ENCODE measurements around the gene BPIFA2.
"Not testable (repeated sequence)": the region's sequence is repeated elsewhere in the genome, so short reads cannot be mapped to it uniquely, and the experiment has no call there.

Gene BPIFA2

GRCh38 chr20:33169176-33169794, 1.3 kb downstream of the BPIFA2 start:
- TF ChIP-seq ZNF274 (IDR thresholded peaks at IDR 0.05; ENCODE audit: low read depth, low read length): no peak
- no peak overlapping the region for H3K4me3 ChIP-seq (ENCODE audit: low read length)

GRCh38 chr20:33172781-33173180, 4.8 kb downstream of the BPIFA2 start:
- no peak overlapping the region for H3K4me3 ChIP-seq (ENCODE audit: low read length)
- no peak for TF ChIP-seq ZNF274 (IDR thresholded peaks at IDR 0.05; ENCODE audit: low read depth, low read length)

DNA sequence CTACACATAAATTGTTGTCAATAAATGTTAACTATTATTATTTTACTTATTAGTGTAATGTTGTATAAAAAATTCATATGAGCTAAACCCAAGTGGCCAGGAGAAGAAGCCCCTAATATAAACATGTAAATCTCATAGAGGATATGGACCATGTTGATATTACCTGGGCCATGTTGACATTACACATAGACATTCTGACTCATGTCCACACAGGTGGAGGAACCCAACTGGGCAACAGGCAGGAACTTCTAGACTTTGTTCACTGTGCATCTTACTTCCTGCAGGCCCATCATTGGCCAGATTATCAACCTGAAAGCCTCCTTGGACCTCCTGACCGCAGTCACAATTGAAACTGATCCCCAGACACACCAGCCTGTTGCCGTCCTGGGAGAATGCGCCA, 7.2 kb downstream of the BPIFA2 start:
- H3K4me3 ChIP-seq (ENCODE audit: low read length): no peak overlapping the region
- TF ChIP-seq ZNF274 (IDR thresholded peaks at IDR 0.05; ENCODE audit: low read depth, low read length): no peak

GRCh38 chr20:33176101-33176500, 8.1 kb downstream of the BPIFA2 start:
- H3K4me3 ChIP-seq (ENCODE audit: low read length): no peak overlapping the region
- TF ChIP-seq ZNF274 (IDR thresholded peaks at IDR 0.05; ENCODE audit: low read depth, low read length): no peak

GRCh38 chr20:33177866-33178265, 9.9 kb downstream of the BPIFA2 start:
- TF ChIP-seq ZNF274 (IDR thresholded peaks at IDR 0.05; ENCODE audit: low read depth, low read length): no peak
- H3K4me3 ChIP-seq (ENCODE audit: low read length): no peak overlapping the region

DNA sequence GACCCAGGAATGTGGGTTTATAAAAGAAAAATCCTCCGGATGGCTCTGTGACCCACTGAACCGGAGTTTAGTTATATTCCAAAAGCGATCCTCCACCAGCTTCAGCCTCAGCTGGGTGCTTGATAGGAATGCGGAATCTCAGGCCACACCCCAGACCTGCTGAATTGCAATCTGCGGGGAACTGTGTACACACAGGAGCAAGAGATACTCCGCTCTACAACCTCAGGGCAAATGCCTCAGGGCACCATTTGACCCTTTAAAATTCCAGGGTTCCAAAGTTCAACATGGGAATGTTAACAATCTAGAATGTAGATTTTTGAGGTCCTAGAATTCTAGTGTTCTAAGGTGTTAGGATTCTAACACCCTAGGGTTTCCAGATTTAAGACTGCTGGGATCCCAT, 10.8 kb downstream of the BPIFA2 start:
- H3K4me3 ChIP-seq (ENCODE audit: low read length): no peak overlapping the region
- no peak for TF ChIP-seq ZNF274 (IDR thresholded peaks at IDR 0.05; ENCODE audit: low read depth, low read length)

DNA sequence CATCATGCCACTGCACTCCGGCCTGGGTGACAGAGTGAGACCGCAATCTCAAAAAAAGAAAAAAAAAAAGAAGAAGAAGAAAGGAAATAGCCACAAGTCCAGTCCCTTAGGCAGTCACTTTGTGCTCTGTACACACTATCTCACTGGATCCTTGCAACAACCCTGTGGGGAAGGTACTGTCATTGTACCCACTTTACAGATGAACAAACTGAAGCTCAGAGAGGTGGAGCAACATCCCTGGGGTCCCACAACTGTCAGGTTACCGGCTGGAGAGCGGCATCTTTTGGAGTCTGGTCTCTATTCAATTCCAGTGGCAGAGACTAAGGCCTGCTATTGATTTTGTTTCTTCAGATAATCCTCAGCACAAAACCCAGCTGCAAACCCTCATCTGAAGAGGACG, 12.2 kb downstream of the BPIFA2 start:
- H3K4me3 ChIP-seq (ENCODE audit: low read length): no peak overlapping the region
- TF ChIP-seq ZNF274 (IDR thresholded peaks at IDR 0.05; ENCODE audit: low read depth, low read length): no peak

DNA sequence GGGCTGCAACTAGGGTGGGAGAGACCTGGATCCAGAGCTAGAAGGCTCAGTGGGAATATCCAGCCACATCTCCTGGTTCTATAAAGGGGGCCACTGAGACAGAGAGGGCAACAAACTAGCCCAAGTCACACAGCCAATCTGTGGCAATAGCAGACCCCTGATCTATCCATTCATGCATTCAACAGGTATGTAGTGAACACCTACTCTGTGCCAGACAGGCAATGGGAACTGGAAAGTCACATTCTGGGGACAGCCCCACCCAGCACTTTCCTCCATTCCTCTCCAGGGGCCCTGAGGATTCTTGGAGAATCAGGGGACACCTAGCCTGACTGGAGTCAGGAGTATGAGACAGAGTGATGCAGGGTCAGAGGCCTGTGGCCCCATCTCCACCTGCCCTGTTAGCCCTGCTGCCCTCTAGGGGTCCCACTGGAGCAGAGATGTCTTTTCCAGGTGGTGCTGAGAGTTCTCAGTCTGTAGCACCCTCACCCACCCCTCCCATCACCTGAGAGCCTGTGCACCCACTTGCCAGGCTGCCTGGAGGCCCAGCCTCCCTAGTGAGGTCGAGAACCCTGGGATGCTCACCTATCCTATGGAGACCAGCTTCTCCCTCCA, 13.6 kb downstream of the BPIFA2 start:
- TF ChIP-seq ZNF274 (IDR thresholded peaks at IDR 0.05; ENCODE audit: low read depth, low read length): no peak
- H3K4me3 ChIP-seq (ENCODE audit: low read length): no peak overlapping the region

- no peak overlapping the region for H3K4me3 ChIP-seq (ENCODE audit: low read length)
- no peak for TF ChIP-seq ZNF274 (IDR thresholded peaks at IDR 0.05; ENCODE audit: low read depth, low read length)
Measured at GRCh38 chr20:33183312-33183711, 15.4 kb downstream of the BPIFA2 start.

- not testable (repeated sequence) for H3K4me3 ChIP-seq (ENCODE audit: low read length)
Measured at GRCh38 chr20:33185031-33185590, 17.2 kb downstream of the BPIFA2 start.

- TF ChIP-seq ZNF274 (IDR thresholded peaks at IDR 0.05; ENCODE audit: low read depth, low read length): no peak
- H3K4me3 ChIP-seq (ENCODE audit: low read length): no peak overlapping the region
Measured at GRCh38 chr20:33187491-33187890, 19.5 kb downstream of the BPIFA2 start.

DNA sequence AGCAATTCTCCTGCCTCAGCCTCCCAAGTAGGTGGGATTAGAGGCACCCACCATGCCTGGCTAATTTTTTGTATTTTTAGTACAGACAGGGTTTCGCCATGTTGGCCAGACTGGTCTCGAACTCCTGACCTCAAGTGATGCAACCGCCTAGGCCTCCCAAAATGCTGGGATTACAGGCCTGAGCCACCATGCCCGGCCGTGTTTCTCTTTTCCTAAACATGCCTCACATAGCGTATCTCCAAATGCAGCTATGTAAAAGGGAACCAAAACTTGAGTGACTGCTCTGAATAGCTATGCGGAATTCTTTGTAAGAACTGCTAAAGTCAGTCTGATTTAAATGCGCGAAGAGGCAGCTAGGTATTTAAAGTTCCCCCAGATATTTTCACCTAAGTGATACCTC, 20.5 kb downstream of the BPIFA2 start:
- no peak overlapping the region for H3K4me3 ChIP-seq (ENCODE audit: low read length)
- no peak for TF ChIP-seq ZNF274 (IDR thresholded peaks at IDR 0.05; ENCODE audit: low read depth, low read length)

DNA sequence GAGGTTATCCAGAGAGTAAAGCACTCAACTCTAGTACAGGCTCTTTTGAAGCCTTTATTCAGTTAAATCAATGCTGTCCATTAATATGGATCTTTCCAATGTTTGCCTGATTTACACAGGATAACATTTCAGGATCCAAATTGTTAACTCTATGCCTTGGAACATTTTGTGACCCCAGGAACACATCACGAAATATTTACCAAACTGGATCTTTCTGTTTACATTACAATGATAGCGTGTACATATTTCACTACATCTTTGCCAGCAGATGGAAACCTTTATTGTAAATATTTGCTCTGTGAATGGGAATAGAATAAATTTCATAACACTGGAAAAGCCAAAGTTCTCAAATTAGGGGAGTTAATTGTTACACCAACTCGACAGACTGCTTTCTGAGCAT, 23.5 kb downstream of the BPIFA2 start:
- no peak for TF ChIP-seq ZNF274 (IDR thresholded peaks at IDR 0.05; ENCODE audit: low read depth, low read length)
- no peak overlapping the region for H3K4me3 ChIP-seq (ENCODE audit: low read length)

GRCh38 chr20:33191955-33192354, 24.0 kb downstream of the BPIFA2 start:
- H3K4me3 ChIP-seq (ENCODE audit: low read length): no peak overlapping the region
- no peak for TF ChIP-seq ZNF274 (IDR thresholded peaks at IDR 0.05; ENCODE audit: low read depth, low read length)

DNA sequence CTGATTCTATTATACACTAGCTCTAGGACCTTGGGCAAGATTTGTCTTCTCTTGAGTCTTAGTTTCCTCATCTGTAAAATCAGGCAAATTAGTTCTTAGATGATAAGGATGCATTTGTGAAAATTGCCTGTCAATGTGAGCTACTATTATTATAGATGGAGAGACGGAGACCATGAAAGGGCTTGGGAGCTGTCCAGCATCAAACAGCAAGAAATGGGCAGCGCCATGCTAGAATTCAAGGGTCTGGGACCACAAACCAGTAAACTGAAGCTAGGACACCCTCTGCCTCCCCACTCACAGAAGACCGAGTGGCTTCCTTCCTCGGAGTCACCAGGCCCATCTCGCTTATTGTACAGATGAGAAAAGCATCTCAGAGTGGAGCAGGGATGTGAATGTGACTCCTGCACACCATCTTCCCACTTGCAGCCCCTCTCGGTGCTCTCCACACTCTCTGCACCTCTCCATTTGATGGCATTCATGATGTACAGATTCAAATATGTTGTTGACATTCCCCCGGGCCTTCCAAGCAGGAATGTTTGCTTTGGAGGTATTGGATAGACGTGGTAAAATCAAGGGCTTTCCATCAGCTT, 25.0 kb downstream of the BPIFA2 start:
- TF ChIP-seq ZNF274 (IDR thresholded peaks at IDR 0.05; ENCODE audit: low read depth, low read length): no peak
- H3K4me3 ChIP-seq (ENCODE audit: low read length): no peak overlapping the region

Measured in GM08714 (cell line).